NCI-H146 treated with DMSO at 0.1 percent for 48 hours (cell line): Measurements from ENCODE around the gene BDH2.

Experiments used
- DNase-seq: peaks from one replicate; lab custom pipeline; 2025; ENCODE audit not compliant: unreplicated experiment; lab: John Stamatoyannopoulos, UW

The BDH2 gene

GRCh38 chr4:103099691-103100392, at the start of gene BDH2:
TSS of gene BDH2 (minus strand) at chr4:103099834. CDS start at chr4:103096254, 3,580 bp downstream.
- peak; percentile 55 for DNase-seq

GRCh38 chr4:103144926-103145325, 45.3 kb upstream of the BDH2 start:
- DNase-seq = no peak

GRCh38 chr4:103137446-103137827, 37.8 kb upstream of the BDH2 start:
- no peak for DNase-seq

GRCh38 chr4:103136671-103137445, 37.2 kb upstream of the BDH2 start:
- DNase-seq = no peak

- DNase-seq = no peak
Observed at GRCh38 chr4:103129174-103129573, 29.5 kb upstream of the BDH2 start.

GRCh38 chr4:103126126-103126525, 26.5 kb upstream of the BDH2 start:
- no peak for DNase-seq

GRCh38 chr4:103123114-103123513, 23.5 kb upstream of the BDH2 start:
- no peak for DNase-seq

- no peak for DNase-seq
Observed at GRCh38 chr4:103118166-103118565, 18.5 kb upstream of the BDH2 start.

GRCh38 chr4:103111598-103111997, 12.0 kb upstream of the BDH2 start:
- DNase-seq = no peak

- no peak for DNase-seq
Observed at GRCh38 chr4:103108542-103108941, 8.9 kb upstream of the BDH2 start.

GRCh38 chr4:103105558-103106356, 6.1 kb upstream of the BDH2 start:
- no peak for DNase-seq

GRCh38 chr4:103104886-103105285, 5.3 kb upstream of the BDH2 start:
- no peak for DNase-seq

- DNase-seq = no peak
Observed at GRCh38 chr4:103100691-103101090, 1.1 kb upstream of the BDH2 start.

GRCh38 chr4:103098756-103099440, 736 bp downstream of the BDH2 start:
- DNase-seq = no peak

- no peak for DNase-seq
Observed at GRCh38 chr4:103098341-103098740, 1.3 kb downstream of the BDH2 start.

- no peak for DNase-seq
Observed at GRCh38 chr4:103097112-103097511, 2.5 kb downstream of the BDH2 start.

GRCh38 chr4:103095080-103095479, 4.6 kb downstream of the BDH2 start:
- DNase-seq = no peak

GRCh38 chr4:103092245-103092644, 7.4 kb downstream of the BDH2 start:
- DNase-seq = no peak

- DNase-seq = peak; percentile 0
Observed at GRCh38 chr4:103091601-103092223, 7.9 kb downstream of the BDH2 start.

GRCh38 chr4:103089481-103089880, 10.2 kb downstream of the BDH2 start:
- no peak for DNase-seq

GRCh38 chr4:103086551-103086950, 13.1 kb downstream of the BDH2 start:
- no peak for DNase-seq
